Naive thymus-derived CD4-positive, alpha-beta T cell (primary cell): ENCODE results near the gene RADIL. TPM values are rescaled to one million over a fixed set of nuclear protein-coding genes. Genes with fewer than 3 reads are reported as not detected.
"Not testable (repeated sequence)": the region's sequence is repeated elsewhere in the genome, so short reads cannot be mapped to it uniquely, and the experiment has no call there.

Source experiments
- ATAC-seq: fragments of 150-1000 bp; cut with Tn5 transposase; 2 replicates; pipeline ENCODE4 v1.10.0; 2021; ENCODE audit warnings: mild to moderate bottlenecking, moderate library complexity
- CTCF ChIA-PET: fragments of 350-600 bp; sonication (Branson Sonifier 250); formaldehyde crosslinking; loops from one replicate; lab custom pipeline; 2021; ENCODE audit warnings: antibody characterized with exemption; lab: Charles Lee
- POLR2A ChIA-PET: fragments of 350-600 bp; sonication (Branson Sonifier 250); formaldehyde crosslinking; loops from one replicate; lab custom pipeline; 2021; ENCODE audit warnings: antibody characterized with exemption, inconsistent platforms; lab: Charles Lee
- DNase-seq, 9 donors: peaks; one replicate each; pipeline versions ENCODE4 v3.0.0 to v3.0.0-alpha.2; 2020 to 2022; ENCODE audit warnings: mixed read lengths in 1 of 9
- H3K27ac ChIP-seq: one replicate; pipeline ENCODE4 v1.7.0; 2013; ENCODE audit warnings: mild to moderate bottlenecking, low read depth, low read length, moderate library complexity
- H3K27me3 ChIP-seq, 2 donors: one replicate each; pipeline ENCODE4 v1.7.0; 2013; ENCODE audit warnings: low read length in 2 of 2, mild to moderate bottlenecking in 2 of 2, moderate library complexity in 2 of 2; ENCODE audit not compliant: control insufficient read depth in 2 of 2, insufficient read depth in 2 of 2
- H3K36me3 ChIP-seq, 3 experiments: 1 replicate in 2 of 3; 2 replicates in 1 of 3; pipeline ENCODE4 v1.7.0; 2013; ENCODE audit warnings: low read length in 3 of 3, mild to moderate bottlenecking in 3 of 3, moderate library complexity in 1 of 3; ENCODE audit not compliant: insufficient read depth in 3 of 3, control insufficient read depth in 2 of 3
- H3K4me1 ChIP-seq, 2 donors: one replicate each; pipeline ENCODE4 v1.7.0; 2013; ENCODE audit warnings: low read length in 2 of 2, mild to moderate bottlenecking in 2 of 2, moderate library complexity in 1 of 2; ENCODE audit not compliant: control insufficient read depth in 2 of 2, insufficient read depth in 2 of 2
- H3K4me3 ChIP-seq: 2 replicates; pipeline ENCODE4 v1.7.0; 2013; ENCODE audit warnings: mild to moderate bottlenecking, low read length
- H3K9me3 ChIP-seq, 3 experiments: 1 replicate in 2 of 3; 2 replicates in 1 of 3; pipeline ENCODE4 v1.7.0; 2013; ENCODE audit warnings: low read length in 3 of 3; ENCODE audit not compliant: control insufficient read depth in 2 of 3
- H3K27ac Mint-ChIP-seq, 9 donors: one replicate each; pipeline ENCODE4 v1.8.0; 2020 to 2022; ENCODE audit warnings: mixed read lengths in 9 of 9, mild to moderate bottlenecking in 8 of 9, moderate library complexity in 5 of 9, inconsistent platforms in 2 of 9
- H3K27me3 Mint-ChIP-seq, 5 donors: one replicate each; pipeline ENCODE4 v1.8.0; 2021 to 2022; ENCODE audit warnings: mixed read lengths in 5 of 5, mild to moderate bottlenecking in 1 of 5
- H3K36me3 Mint-ChIP-seq, 5 donors: one replicate each; pipeline ENCODE4 v1.8.0; 2020 to 2022; ENCODE audit warnings: mixed read lengths in 5 of 5, mild to moderate bottlenecking in 3 of 5, inconsistent platforms in 1 of 5
- H3K4me1 Mint-ChIP-seq, 7 donors: one replicate each; pipeline ENCODE4 v1.8.0; 2020 to 2022; ENCODE audit warnings: mixed read lengths in 7 of 7, mild to moderate bottlenecking in 3 of 7, inconsistent platforms in 1 of 7
- H3K4me3 Mint-ChIP-seq, 10 donors: one replicate each; pipeline ENCODE4 v1.8.0; 2020 to 2022; ENCODE audit warnings: mild to moderate bottlenecking in 10 of 10, mixed read lengths in 10 of 10, moderate library complexity in 6 of 10, inconsistent platforms in 2 of 10
- H3K9me3 Mint-ChIP-seq, 11 donors: one replicate each; pipeline ENCODE4 v1.8.0; 2020 to 2022; ENCODE audit warnings: mixed read lengths in 11 of 11, mild to moderate bottlenecking in 4 of 11, inconsistent platforms in 1 of 11, moderate library complexity in 1 of 11
- intact Hi-C, 2 donors: fragments of 100-400 bp; cut with micrococcal nuclease; formaldehyde crosslinking; loops; one replicate each; pipeline ENCODE4 v1.15.1; 2023
- polyA plus RNA-seq, 2 donors: library from polyadenylated mRNA; unstranded; fragments of 300-500 nt; fragmentation: Illumina TruSeq; gene quantifications; one replicate each; pipeline ENCODE4 v1.2.3, GENCODE V29; 2021
- total RNA-seq, 6 experiments: library from RNA in 5 of 6; stranded (reverse) in 5 of 6; gene quantifications; 1 replicate in 5 of 6; 2 replicates in 1 of 6; pipeline ENCODE4 v1.2.3 and lab custom pipeline; 2021 to 2026

RADIL gene
- total and polyA plus RNA-seq, 7 experiments from 2014 or later = 0.04 to 0.12 (median 0.08) TPM; not detected in 4

- H3K36me3 Mint-ChIP-seq = peaks cover 0 to 6% (median 0%) of the 10 kb centered on the region in 5 donors
- H3K27ac Mint-ChIP-seq = no peak overlapping the region
- DNase-seq = no peak
- no peak overlapping the region for H3K4me3 Mint-ChIP-seq
- ChIA-PET CTCF (no interaction called here), POLR2A (no interaction called here)
- no peak for ATAC-seq
- no peak overlapping the region for H3K27ac ChIP-seq
- intact Hi-C loops = no loop called here
- H3K4me1 Mint-ChIP-seq = no peaks in the 10 kb centered on the region
- peaks cover 0 to 15% (median 4%) of the 10 kb centered on the region in 11 donors for H3K9me3 Mint-ChIP-seq
- H3K27me3 ChIP-seq = no peaks in the 10 kb centered on the region
- no peaks in the 10 kb centered on the region for H3K36me3 ChIP-seq
- peaks cover 3 to 21% (median 6%) of the 10 kb centered on the region in 5 donors for H3K27me3 Mint-ChIP-seq
- H3K4me3 ChIP-seq = no peak overlapping the region
- H3K4me1 ChIP-seq = no peaks in the 10 kb centered on the region
- H3K9me3 ChIP-seq = no peaks in the 10 kb centered on the region
These were observed 10.5 kb upstream of the RADIL start for GRCh38 chr7:4893929-4894475.

- H3K9me3 ChIP-seq, CTCF ChIA-PET, H3K27ac ChIP-seq, ATAC-seq, POLR2A ChIA-PET, H3K27me3 ChIP-seq, DNase-seq, H3K4me1 ChIP-seq, H3K36me3 ChIP-seq, H3K4me3 ChIP-seq, H3K27ac Mint-ChIP-seq, H3K4me3 Mint-ChIP-seq, H3K36me3 Mint-ChIP-seq, intact Hi-C loops, H3K4me1 Mint-ChIP-seq: not testable (repeated sequence)
- peaks cover 3 to 22% (median 6%) of the 10 kb centered on the region in 5 donors for H3K27me3 Mint-ChIP-seq
- peaks cover 0 to 15% (median 4%) of the 10 kb centered on the region in 11 donors for H3K9me3 Mint-ChIP-seq
These were observed 9.7 kb upstream of the RADIL start for GRCh38 chr7:4893188-4893587.

- peaks cover 0 to 15% (median 4%) of the 10 kb centered on the region in 11 donors for H3K9me3 Mint-ChIP-seq
- H3K4me1 ChIP-seq, H3K9me3 ChIP-seq, CTCF ChIA-PET, H3K4me3 ChIP-seq, POLR2A ChIA-PET, H3K36me3 ChIP-seq, H3K4me1 Mint-ChIP-seq, H3K36me3 Mint-ChIP-seq, H3K27ac ChIP-seq, DNase-seq, intact Hi-C loops, H3K27ac Mint-ChIP-seq, H3K27me3 ChIP-seq, ATAC-seq, H3K4me3 Mint-ChIP-seq: not testable (repeated sequence)
- peaks cover 3 to 27% (median 6%) of the 10 kb centered on the region in 5 donors for H3K27me3 Mint-ChIP-seq
These were observed 8.0 kb upstream of the RADIL start for GRCh38 chr7:4891522-4891921.

- Mint-ChIP-seq H3K9me3 (peaks cover 0 to 11% (median 4%) of the 10 kb centered on the region in 11 donors), H3K36me3 (peaks cover 0 to 6% (median 0%) of the 10 kb centered on the region in 5 donors), H3K27me3 (peaks cover 6 to 29% (median 7%) of the 10 kb centered on the region in 5 donors), H3K4me3 (no peak overlapping the region), H3K4me1 (no peaks in the 10 kb centered on the region), H3K27ac (no peak overlapping the region)
- POLR2A ChIA-PET = no interaction called here
- Histone ChIP-seq H3K27me3 (no peaks in the 10 kb centered on the region), H3K27ac (no peak overlapping the region), H3K4me3 (no peak overlapping the region), H3K36me3 (no peaks in the 10 kb centered on the region), H3K4me1 (no peaks in the 10 kb centered on the region), H3K9me3 (no peaks in the 10 kb centered on the region)
- intact Hi-C loops = loop anchor here in 1 of 2 donors (10.0 kb wide), 2 partner anchors 65 to 275 kb away; no protein-coding TSS in a partner anchor
- no peak for DNase-seq
- no peak for ATAC-seq
- CTCF ChIA-PET = no interaction called here
These were observed 6.2 kb upstream of the RADIL start for GRCh38 chr7:4889682-4890081.

- Histone ChIP-seq H3K9me3 (no peaks in the 10 kb centered on the region), H3K4me3 (no peak overlapping the region), H3K27ac (no peak overlapping the region), H3K4me1 (no peaks in the 10 kb centered on the region), H3K36me3 (no peaks in the 10 kb centered on the region), H3K27me3 (peaks cover 0 to 3% of the 10 kb centered on the region in 2 donors)
- Mint-ChIP-seq H3K27me3 (peaks cover 6 to 37% (median 14%) of the 10 kb centered on the region in 5 donors), H3K9me3 (no peaks in the 10 kb centered on the region), H3K36me3 (no peaks in the 10 kb centered on the region), H3K4me1 (peaks cover 0 to 5% (median 0%) of the 10 kb centered on the region in 7 donors), H3K4me3 (no peak overlapping the region), H3K27ac (no peak overlapping the region)
- ChIA-PET POLR2A (no interaction called here), CTCF (no interaction called here)
- no peak for ATAC-seq
- no peak for DNase-seq
- intact Hi-C loops = loop anchor here in 1 of 2 donors (10.0 kb wide), 2 partner anchors 63 to 273 kb away; no protein-coding TSS in a partner anchor
These were observed 4.6 kb upstream of the RADIL start for GRCh38 chr7:4888161-4888560.

- no peaks in the 10 kb centered on the region for H3K9me3 ChIP-seq
- POLR2A ChIA-PET = no interaction called here
- no peak for DNase-seq
- H3K4me3 ChIP-seq = no peak overlapping the region
- Mint-ChIP-seq H3K4me1 (peaks cover 7 to 17% (median 12%) of the 10 kb centered on the region in 7 donors), H3K27ac (no peak overlapping the region), H3K4me3 (no peak overlapping the region), H3K9me3 (peaks cover 0 to 1% (median 0%) of the 10 kb centered on the region in 11 donors), H3K36me3 (no peaks in the 10 kb centered on the region), H3K27me3 (peaks cover 17 to 49% (median 26%) of the 10 kb centered on the region in 5 donors)
- H3K36me3 ChIP-seq = no peaks in the 10 kb centered on the region
- peaks cover 0 to 8% of the 10 kb centered on the region in 2 donors for H3K27me3 ChIP-seq
- H3K4me1 ChIP-seq = no peaks in the 10 kb centered on the region
- no peak overlapping the region for H3K27ac ChIP-seq
- ATAC-seq = no peak
- CTCF ChIA-PET = no interaction called here
- intact Hi-C loops = loop anchor here in 1 of 2 donors (10.0 kb wide), 2 partner anchors 62 to 272 kb away; no protein-coding TSS in a partner anchor
These were observed 3.2 kb upstream of the RADIL start for GRCh38 chr7:4886671-4887070.
